ENCODE data around the gene SNRNP48. TPM values are rescaled to one million over a fixed set of nuclear protein-coding genes. Genes with fewer than 3 reads are reported as not detected.

Gene SNRNP48
- total RNA-seq, 1 donor from 2014 or later, result 11.4 TPM

- no peak for DNase-seq (ENCODE audit: low read depth in 2 of 2)
Observed at GRCh38 chr6:7591770-7592169, 1.8 kb downstream of the SNRNP48 start.

DNA sequence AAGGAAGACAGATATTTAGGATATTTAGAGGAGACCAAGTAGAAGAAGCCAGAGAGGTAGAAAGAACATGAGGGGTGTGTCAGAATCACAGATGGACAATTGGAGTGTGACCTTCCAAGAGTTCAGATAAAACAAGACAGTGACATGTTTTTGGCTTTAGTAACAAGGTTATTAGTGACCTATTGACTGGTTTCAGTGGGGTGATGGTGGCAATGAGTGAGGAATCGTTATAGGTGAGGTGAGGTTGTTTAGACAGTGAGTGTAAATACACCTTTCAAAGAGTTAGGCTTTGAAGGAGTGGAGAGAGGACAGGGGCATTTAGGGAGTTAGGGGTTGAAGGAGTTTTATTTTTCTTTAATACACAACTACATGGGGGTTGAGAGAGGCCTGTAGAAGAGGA, 3.2 kb downstream of the SNRNP48 start:
- DNase-seq (ENCODE audit: low read depth in 2 of 2), result no peak

- DNase-seq (ENCODE audit: low read depth in 2 of 2), result no peak
Observed at GRCh38 chr6:7594579-7595125, 4.7 kb downstream of the SNRNP48 start.

- DNase-seq (ENCODE audit: low read depth in 2 of 2), result no peak
Observed at GRCh38 chr6:7604003-7604402, 14.0 kb downstream of the SNRNP48 start.

GRCh38 chr6:7604506-7604905, 14.5 kb downstream of the SNRNP48 start:
- no peak for DNase-seq (ENCODE audit: low read depth in 2 of 2)

- peak; percentile 50 to 60 for DNase-seq (ENCODE audit: low read depth in 2 of 2)
Observed at GRCh38 chr6:7615611-7616383, 25.8 kb downstream of the SNRNP48 start.

DNA sequence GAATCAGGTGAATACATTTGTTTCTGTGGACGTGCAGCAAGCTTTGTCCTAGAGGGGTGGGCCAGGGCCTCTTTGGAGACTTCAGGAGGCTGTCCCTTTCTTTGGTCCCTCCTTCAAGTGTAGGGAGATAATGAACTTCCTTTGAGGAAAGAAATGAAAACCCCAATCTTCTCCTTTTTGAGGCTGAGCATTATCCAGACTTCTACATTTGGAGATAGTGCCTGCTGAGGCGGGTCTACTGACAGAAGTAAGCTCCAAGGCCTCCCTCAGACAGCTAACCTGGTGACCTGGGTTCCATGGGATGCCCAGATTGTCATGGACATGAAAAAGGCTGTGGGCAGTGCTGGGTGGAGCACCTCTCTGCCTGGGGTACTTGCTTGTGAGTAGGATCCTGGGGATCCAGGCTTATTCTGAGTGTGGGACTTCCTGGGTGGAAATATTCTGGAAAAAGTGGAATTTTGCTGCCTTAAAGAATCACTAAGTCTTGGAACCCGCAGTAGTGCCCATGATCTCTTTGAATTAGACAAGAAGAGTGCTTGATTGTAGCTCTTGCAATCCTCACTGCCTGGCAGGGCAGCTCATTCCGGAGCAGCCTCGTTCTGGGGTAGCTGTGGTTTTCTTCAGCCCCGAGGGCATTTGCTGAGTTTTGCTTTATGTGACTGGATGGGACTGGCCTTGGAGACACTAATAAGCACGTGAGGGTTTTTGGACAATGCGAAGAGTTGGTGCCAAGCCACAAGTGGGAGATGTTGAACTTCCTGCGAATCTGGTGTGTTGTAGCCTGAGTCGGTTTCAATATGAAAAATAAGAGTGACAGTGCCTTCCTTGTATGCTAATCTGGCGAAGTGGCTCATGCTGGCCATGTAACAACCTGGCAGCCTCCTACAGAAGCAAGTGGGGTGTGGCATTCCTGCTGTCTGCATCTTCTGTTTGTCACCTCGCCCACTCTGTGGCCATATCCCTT, 28.1 kb downstream of the SNRNP48 start:
- peak; percentile 30 to 69 for DNase-seq (ENCODE audit: low read depth in 2 of 2)

GRCh38 chr6:7621761-7622160, 31.8 kb downstream of the SNRNP48 start:
- no peak for DNase-seq (ENCODE audit: low read depth in 2 of 2)

- DNase-seq (ENCODE audit: low read depth in 2 of 2), result no peak
Observed at GRCh38 chr6:7624796-7625710, 35.1 kb downstream of the SNRNP48 start.

DNA sequence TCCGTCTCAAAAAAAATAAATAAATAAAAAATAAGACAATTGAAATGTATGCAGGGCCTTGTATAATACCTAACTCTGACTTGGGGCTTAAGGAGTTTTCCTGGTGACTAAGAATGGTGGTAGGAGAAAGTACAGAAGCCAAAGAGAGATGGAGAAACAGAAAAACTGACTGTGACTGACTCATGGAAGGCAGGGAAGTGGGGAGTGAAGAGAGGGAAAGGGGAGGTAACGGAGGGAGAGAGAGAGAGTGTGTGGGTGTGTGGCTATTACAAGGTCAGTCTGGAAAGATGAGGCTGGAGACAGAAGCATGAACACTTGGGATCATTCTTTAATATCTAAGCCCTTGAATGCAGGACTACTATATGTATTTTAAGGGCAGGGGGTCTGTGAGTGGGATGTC, 38.5 kb downstream of the SNRNP48 start:
- DNase-seq (ENCODE audit: low read depth in 2 of 2), result no peak

- DNase-seq (ENCODE audit: low read depth in 2 of 2), result no peak
Observed at GRCh38 chr6:7628909-7629308, 38.9 kb downstream of the SNRNP48 start.

GRCh38 chr6:7629321-7629720, 39.3 kb downstream of the SNRNP48 start:
- no peak for DNase-seq (ENCODE audit: low read depth in 2 of 2)

- DNase-seq (ENCODE audit: low read depth in 2 of 2), result no peak
Observed at GRCh38 chr6:7630792-7631191, 40.8 kb downstream of the SNRNP48 start.

GRCh38 chr6:7631466-7631865, 41.5 kb downstream of the SNRNP48 start:
- DNase-seq (ENCODE audit: low read depth in 2 of 2), result no peak

- no peak for DNase-seq (ENCODE audit: low read depth in 2 of 2)
Observed at GRCh38 chr6:7632501-7633290, 42.7 kb downstream of the SNRNP48 start.

GRCh38 chr6:7633361-7633760, 43.4 kb downstream of the SNRNP48 start:
- DNase-seq (ENCODE audit: low read depth in 2 of 2), result no peak

DNA sequence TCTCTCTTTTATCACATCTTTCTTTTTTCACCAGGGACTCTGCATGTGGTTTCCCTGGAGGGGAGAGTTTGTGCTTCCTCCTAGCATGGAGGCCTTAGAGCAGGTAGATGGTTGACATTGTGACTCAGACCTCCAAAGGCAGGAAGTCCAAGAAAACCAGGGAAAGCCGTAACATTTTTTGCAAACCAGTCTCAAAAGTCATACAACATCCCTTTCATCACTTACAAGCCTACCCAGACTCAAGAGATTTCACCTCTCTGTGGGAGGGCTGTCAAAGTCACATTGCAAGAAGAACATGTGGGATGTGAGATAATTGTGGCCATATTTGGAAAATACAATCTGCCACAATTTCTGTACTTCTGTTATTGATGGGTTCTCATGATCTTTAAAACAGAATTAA, 46.2 kb downstream of the SNRNP48 start:
- no peak for DNase-seq (ENCODE audit: low read depth in 2 of 2)

- no peak for DNase-seq (ENCODE audit: low read depth in 2 of 2)
Observed at GRCh38 chr6:7637533-7637932, 47.5 kb downstream of the SNRNP48 start.

DNA sequence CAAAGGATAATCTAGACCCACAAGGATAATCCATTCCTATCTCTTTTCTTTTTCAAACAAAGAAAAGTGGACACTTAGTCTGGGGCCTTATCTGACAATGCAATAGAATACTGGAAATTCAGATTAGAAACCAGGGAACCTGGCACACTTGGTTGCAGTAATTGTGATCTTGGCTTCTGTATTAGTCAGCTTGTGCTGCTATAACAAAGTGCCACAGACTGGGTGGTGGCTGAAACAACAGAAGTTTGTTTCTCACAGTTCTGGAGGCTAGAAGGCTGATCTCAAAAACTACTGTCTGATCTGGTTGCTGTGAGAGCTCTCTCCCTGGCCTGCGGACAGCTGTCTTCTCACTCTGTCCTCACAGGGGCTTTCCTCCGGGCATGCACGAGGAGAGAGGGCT, 49.4 kb downstream of the SNRNP48 start:
- DNase-seq (ENCODE audit: low read depth in 2 of 2), result no peak

GRCh38 chr6:7640016-7640415, 50.0 kb downstream of the SNRNP48 start:
- no peak for DNase-seq (ENCODE audit: low read depth in 2 of 2)
